ENCODE measurements around the gene PRKN. TPM values are rescaled to one million over a fixed set of nuclear protein-coding genes. Genes with fewer than 3 reads are reported as not detected.

Gene PRKN
- total and polyA plus RNA-seq, 9 of the 15 experiments (the other 6 are each of a cell fraction or from before 2014, with no cell fraction given), result 0.03 to 0.96 (median 0.15) TPM; not detected in 2

DNA sequence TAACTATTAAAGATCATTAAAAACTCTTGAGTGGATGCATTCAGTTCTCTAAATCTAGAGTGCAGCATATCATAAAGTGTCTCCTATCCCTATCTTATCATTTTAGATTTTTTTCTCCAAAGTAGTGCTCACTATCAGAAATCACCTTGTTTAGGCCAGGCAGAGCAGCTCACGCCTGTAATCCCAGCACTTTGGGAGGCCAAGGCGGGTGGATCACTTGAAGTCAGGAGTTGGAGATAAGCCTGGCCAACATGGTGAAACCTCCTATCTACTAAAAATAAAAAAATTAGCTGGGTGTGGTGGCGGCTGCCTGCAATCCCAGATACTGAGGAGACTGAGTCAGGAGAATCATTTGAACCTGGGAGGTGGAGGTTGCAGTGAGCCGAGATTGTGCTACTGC is 368.9 kb downstream of the PRKN start (continued):
- TF ChIP-seq FOXP1 (CRISPR knock-in tag; IDR thresholded peaks at IDR 0.05), result no peak
- peak; percentile 20; the same call in 1 of the 2 replicates for TF ChIP-seq CBFA2T2 (conservative IDR thresholded peaks at IDR 0.05)
- TF ChIP-seq, protein P1, sequence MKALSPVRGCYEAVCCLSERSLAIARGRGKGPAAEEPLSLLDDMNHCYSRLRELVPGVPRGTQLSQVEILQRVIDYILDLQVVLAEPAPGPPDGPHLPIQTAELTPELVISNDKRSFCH (CRISPR knock-in tag; IDR thresholded peaks at IDR 0.05), result no peak
- TF ChIP-seq, protein P1 (tag; IDR thresholded peaks at IDR 0.05), result no peak
- TF ChIP-seq ARID1B (IDR thresholded peaks at IDR 0.05), result 0 out of 2 replicates have a peak, but pooled peaks have one; percentile 10

DNA sequence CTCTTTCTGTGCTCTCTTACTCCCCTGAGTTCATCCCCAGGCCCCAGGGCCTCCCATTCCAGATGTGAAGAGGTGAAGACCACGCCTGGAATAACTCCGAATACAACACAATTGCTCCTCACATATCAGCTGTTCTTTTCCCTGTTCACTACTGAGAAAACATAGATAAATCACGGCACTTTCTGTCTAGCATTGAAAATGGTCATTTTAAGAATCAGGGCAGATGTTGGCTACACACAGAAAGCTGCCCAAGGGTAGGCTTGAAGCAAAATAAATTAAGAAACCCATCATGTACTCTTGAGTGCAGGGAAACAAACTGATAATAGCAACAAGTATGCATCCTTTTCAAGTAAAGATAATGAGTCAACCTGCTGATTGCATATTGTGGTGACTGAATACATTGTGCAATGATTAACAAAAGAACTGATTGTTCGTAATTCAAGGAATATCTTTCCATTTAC is 382.5 kb downstream of the PRKN start:
- TF ChIP-seq CEBPB (tag; IDR thresholded peaks at IDR 0.05) (peak; percentile 43), MEIS2 (IDR thresholded peaks at IDR 0.05; ENCODE audit: partially characterized antibody) (no peak), MED1 (CRISPR knock-in tag; IDR thresholded peaks at IDR 0.05; ENCODE audit: borderline replicate concordance) (no peak)
- intact Hi-C loops (cut with micrococcal nuclease), result no loop called here
- H3K9me3 ChIP-seq (replicated peaks; ENCODE audit: control insufficient read depth, insufficient read depth, low read depth, low read length), result no peaks in the 10 kb centered on the region
- ATAC-seq (no peak), DNase-seq (ENCODE audit: extremely low read depth in 1 of 4, low spot score in 3 of 4) (no peak), FAIRE-seq (no peak)
- 0% methylated on average over 4 of the region's 4 CpGs for WGBS (ENCODE audit: insufficient coverage, low coverage, missing lambda C conversion rate)
- H3K4me3 ChIP-seq, result no peak overlapping the region
- no peaks in the 10 kb centered on the region for H3K79me2 ChIP-seq (ENCODE audit: control insufficient read depth, insufficient read depth, low read length)
- no peak overlapping the region for H3K4me2 ChIP-seq (ENCODE audit: insufficient read depth, low read length)
- no peaks in the 10 kb centered on the region for H3K36me3 ChIP-seq (ENCODE audit: control insufficient read depth, insufficient read depth, low read length)
- H3K9me1 ChIP-seq (ENCODE audit: control insufficient read depth, insufficient read depth, low read length), result no peaks in the 10 kb centered on the region
- no peaks in the 10 kb centered on the region for H4K20me1 ChIP-seq (replicated peaks; ENCODE audit: control insufficient read depth, insufficient read depth, low read length)
- no peak overlapping the region for H2AFZ ChIP-seq (ENCODE audit: low read depth, low read length)
- in situ Hi-C loops (cut with MboI), result no loop called here
- ChIA-PET POLR2A (interaction anchor here (0.5 kb wide), 1 partner anchor 375 kb away, joined by 3 read pairs; no protein-coding TSS in a partner anchor), CTCF (ENCODE audit: low intra/inter-chr PET ratio) (interaction anchor here (0.7 kb wide), 1 partner anchor 95 kb away, joined by 3 read pairs; no protein-coding TSS in a partner anchor)
- H3K27me3 ChIP-seq (ENCODE audit: control insufficient read depth in 2 of 2, insufficient read depth in 2 of 2, low read length in 2 of 2), result no peaks in the 10 kb centered on the region
- no peaks in the 10 kb centered on the region for H3K4me1 ChIP-seq (replicated peaks in 1 of 2; ENCODE audit: control insufficient read depth in 2 of 2, insufficient read depth in 2 of 2, low read length in 2 of 2)
- no peak overlapping the region for H3K27ac ChIP-seq (ENCODE audit: extremely low read depth, low read depth, low read length)
- no TSS peak for BruUV-seq (replicated peaks)
- no peak overlapping the region for H3K9ac ChIP-seq (ENCODE audit: insufficient read depth in 1 of 2, low read depth in 2 of 2, low read length in 2 of 2)
